ENCODE results near the gene LPP. TPM values are rescaled to one million over a fixed set of nuclear protein-coding genes. Genes with fewer than 3 reads are reported as not detected.

The LPP gene
- total and polyA plus RNA-seq, 2 of the 13 experiments (the other 11 are each of a cell fraction or from before 2014, with no cell fraction given): 19.2 to 29.9 TPM

- TF ChIP-seq ATF5 (CRISPR knock-in tag; IDR thresholded peaks at IDR 0.05; ENCODE audit: low read depth) (no peak), PLRG1 (conservative IDR thresholded peaks at IDR 0.05) (no peak), MTF1 (CRISPR knock-in tag; IDR thresholded peaks at IDR 0.05) (no peak), CEBPB (IDR thresholded peaks at IDR 0.05; ENCODE audit: borderline replicate concordance, low read depth, low read length) (peak; percentile 29; the same call in 1 of the 2 replicates), HDAC1 (CRISPR knock-in tag; IDR thresholded peaks at IDR 0.05) (peak; percentile 57), POLR2G (IDR thresholded peaks at IDR 0.05; ENCODE audit: low read depth, low read length) (peak; percentile 80), MBD4 (IDR thresholded peaks at IDR 0.05; ENCODE audit: borderline replicate concordance, low read length) (peak; percentile 17; the same call in 1 of the 2 replicates), SALL2 (CRISPR knock-in tag; IDR thresholded peaks at IDR 0.05) (0 out of 2 replicates have a peak, but pooled peaks have one; percentile 49), ZSCAN29 (CRISPR knock-in tag; conservative IDR thresholded peaks at IDR 0.05) (peak; percentile 83), POLR2A (IDR thresholded peaks at IDR 0.05; ENCODE audit: insufficient read depth in 1 of 2, low read depth in 2 of 2, low read length in 2 of 2) (peak; percentile 41 to 80; a peak in 2 of 4 replicates), ZNF33A (CRISPR knock-in tag; IDR thresholded peaks at IDR 0.05; ENCODE audit: borderline replicate concordance) (peak; percentile 74; the same call in 1 of the 2 replicates), KAT8 (CRISPR knock-in tag; IDR thresholded peaks at IDR 0.05) (peak; percentile 69; the same call in 1 of the 2 replicates), ARID5B (CRISPR knock-in tag; IDR thresholded peaks at IDR 0.05) (peak; percentile 94), ZMYM3 (CRISPR knock-in tag; IDR thresholded peaks at IDR 0.05) (peak; percentile 70; the same call in 1 of the 2 replicates), MED8 (CRISPR knock-in tag; IDR thresholded peaks at IDR 0.05; ENCODE audit: insufficient replicate concordance) (peak; percentile 67), BCL6 (CRISPR knock-in tag; IDR thresholded peaks at IDR 0.05) (peak; percentile 94), STAG1 (CRISPR knock-in tag; IDR thresholded peaks at IDR 0.05) (peak; percentile 27; the same call in 1 of the 2 replicates), ZNF784 (CRISPR knock-in tag; IDR thresholded peaks at IDR 0.05; ENCODE audit: borderline replicate concordance) (no peak), ZNF850 (CRISPR knock-in tag; conservative IDR thresholded peaks at IDR 0.05) (0 out of 2 replicates have a peak, but pooled peaks have one; percentile 52), KDM6A (CRISPR knock-in tag; IDR thresholded peaks at IDR 0.05; ENCODE audit: low read depth) (peak; percentile 62; the same call in 1 of the 2 replicates)
Observed at GRCh38 chr3:188123170-188123905, 30.6 kb upstream of the LPP start (continued).
